HepG2 (cell line): ENCODE results near the gene KIF17. TPM values are rescaled to one million over a fixed set of nuclear protein-coding genes. Genes with fewer than 3 reads are reported as not detected.

Experiments
- BHLHE40 ChIP-seq: IDR thresholded peaks from 2 replicates; pipeline ENCODE4 v1.6.1; 2011; ENCODE audit warnings: low read length, improper control_type of control experiment
- CREM ChIP-seq, 2 experiments: sonication (generic) in 1 of 2; formaldehyde crosslinking in 1 of 2; IDR thresholded peaks; 2 replicates each; pipeline versions ENCODE4 v1.4.0 to v1.6.1; 2016 to 2020; ENCODE audit warnings: antibody characterized with exemption in 1 of 2, mild to moderate bottlenecking in 1 of 2, missing genetic modification reagents in 1 of 2
- DMAP1 ChIP-seq: IDR thresholded peaks from 2 replicates; pipeline ENCODE4 v1.6.1; 2016
- ETV6 ChIP-seq: sonication (generic); formaldehyde crosslinking; conservative IDR thresholded peaks from 2 replicates; pipeline ENCODE4 v1.4.0; 2020; ENCODE audit warnings: missing genetic modification reagents
- GATAD1 ChIP-seq: IDR thresholded peaks from 2 replicates; pipeline ENCODE4 v1.6.1; 2016; ENCODE audit warnings: missing genetic modification reagents, missing compliant biosample characterization
- HOXA3 ChIP-seq: sonication (generic); formaldehyde crosslinking; IDR thresholded peaks from 2 replicates; pipeline ENCODE4 v1.5.0; 2020; ENCODE audit warnings: missing genetic modification reagents
- NCOA1 ChIP-seq: sonication (generic); formaldehyde crosslinking; IDR thresholded peaks from 2 replicates; pipeline ENCODE4 v1.9.0; 2021; ENCODE audit warnings: missing genetic modification reagents
- NFKB2 ChIP-seq: sonication (generic); formaldehyde crosslinking; IDR thresholded peaks from 2 replicates; pipeline ENCODE4 v1.4.0; 2020; ENCODE audit warnings: missing genetic modification reagents, borderline replicate concordance
- NFRKB ChIP-seq: fragments of 450-650 bp; IDR thresholded peaks from 2 replicates; pipeline ENCODE4 v1.6.1; 2017
- PITX1 ChIP-seq: sonication (generic); formaldehyde crosslinking; IDR thresholded peaks from 2 replicates; pipeline ENCODE4 v1.5.1; 2020; ENCODE audit warnings: mild to moderate bottlenecking, missing genetic modification reagents
- SOX5 ChIP-seq: IDR thresholded peaks from 2 replicates; pipeline ENCODE4 v1.6.1; 2016; ENCODE audit warnings: borderline replicate concordance
- SP140L ChIP-seq: sonication (generic); formaldehyde crosslinking; IDR thresholded peaks from 2 replicates; pipeline ENCODE4 v1.4.0; 2020; ENCODE audit warnings: missing genetic modification reagents, borderline replicate concordance
- SUZ12 ChIP-seq: fragments of 150-350 bp; IDR thresholded peaks from 2 replicates; pipeline ENCODE4 v1.6.1; 2014; ENCODE audit warnings: low read depth, low read length
- TRIM24 ChIP-seq: sonication (generic); formaldehyde crosslinking; IDR thresholded peaks from 2 replicates; pipeline ENCODE4 v1.8.0; 2022; ENCODE audit warnings: mild to moderate bottlenecking, missing genetic modification reagents
- WIZ ChIP-seq: sonication (generic); formaldehyde crosslinking; IDR thresholded peaks from 2 replicates; pipeline ENCODE4 v1.5.1; 2020; ENCODE audit warnings: mild to moderate bottlenecking, missing genetic modification reagents
- ZFP36L2 ChIP-seq: sonication (generic); formaldehyde crosslinking; IDR thresholded peaks from 2 replicates; pipeline ENCODE4 v1.4.0; 2020; ENCODE audit warnings: missing genetic modification reagents
- ZNF430 ChIP-seq: sonication (generic); formaldehyde crosslinking; IDR thresholded peaks from 2 replicates; pipeline ENCODE4 v1.9.0; 2021; ENCODE audit warnings: mild to moderate bottlenecking, missing genetic modification reagents
- ZNF432 ChIP-seq: sonication (generic); formaldehyde crosslinking; IDR thresholded peaks from 2 replicates; pipeline ENCODE4 v1.5.0; 2020; ENCODE audit warnings: missing genetic modification reagents, mild to moderate bottlenecking, borderline replicate concordance
- polyA plus RNA-seq, 8 experiments: library from polyadenylated mRNA; depleted of rRNA in 3 of 8; stranded (reverse) in 7 of 8; unstranded in 1 of 8; fragments of >200 nt; fragmentation: Illumina TruSeq in 4 of 8; extraction: Trizol in 4 of 8; gene quantifications; 2 replicates each; pipeline versions ENCODE4 v1.2.1 to v1.2.3, GENCODE V29; 2011 to 2016; ENCODE audit warnings: low read depth in 4 of 8, missing spikeins in 1 of 8, mixed read lengths in 1 of 8; ENCODE audit not compliant: insufficient read depth in 1 of 8
- total RNA-seq, 5 experiments: library from RNA; depleted of rRNA; stranded (reverse); fragments of >200 nt; fragmentation: Illumina TruSeq; extraction: Trizol; gene quantifications; 2 replicates each; pipeline ENCODE4 v1.2.3, GENCODE V29; 2016; ENCODE audit warnings: low read depth in 1 of 5
- TF ChIP-seq, protein P1 (sequence below): sonication (generic); formaldehyde crosslinking; IDR thresholded peaks from 2 replicates; pipeline ENCODE4 v1.4.0; 2020; ENCODE audit warnings: missing genetic modification reagents, borderline replicate concordance
- TF ChIP-seq, protein P2 (sequence below): sonication (generic); formaldehyde crosslinking; IDR thresholded peaks from 2 replicates; pipeline ENCODE4 v1.5.0; 2020; ENCODE audit warnings: missing genetic modification reagents
- TF ChIP-seq, protein P3 (sequence below): sonication (generic); formaldehyde crosslinking; IDR thresholded peaks from 2 replicates; pipeline ENCODE4 v1.5.0; 2020; ENCODE audit warnings: missing genetic modification reagents, mild to moderate bottlenecking, borderline replicate concordance
- TF ChIP-seq, protein P4 (sequence below): sonication (generic); formaldehyde crosslinking; IDR thresholded peaks from 2 replicates; pipeline ENCODE4 v1.8.1; 2023; ENCODE audit warnings: missing genetic modification reagents, inconsistent platforms, borderline replicate concordance
- TF ChIP-seq, protein P5 (sequence below): IDR thresholded peaks from 2 replicates; pipeline ENCODE4 v1.4.0; 2020; ENCODE audit warnings: mild to moderate bottlenecking, missing genetic modification reagents

KIF17 gene
- total and polyA plus RNA-seq, 2 of the 13 experiments (the other 11 are each of a cell fraction or from before 2014, with no cell fraction given): 0.24 to 0.44 TPM

DNA sequence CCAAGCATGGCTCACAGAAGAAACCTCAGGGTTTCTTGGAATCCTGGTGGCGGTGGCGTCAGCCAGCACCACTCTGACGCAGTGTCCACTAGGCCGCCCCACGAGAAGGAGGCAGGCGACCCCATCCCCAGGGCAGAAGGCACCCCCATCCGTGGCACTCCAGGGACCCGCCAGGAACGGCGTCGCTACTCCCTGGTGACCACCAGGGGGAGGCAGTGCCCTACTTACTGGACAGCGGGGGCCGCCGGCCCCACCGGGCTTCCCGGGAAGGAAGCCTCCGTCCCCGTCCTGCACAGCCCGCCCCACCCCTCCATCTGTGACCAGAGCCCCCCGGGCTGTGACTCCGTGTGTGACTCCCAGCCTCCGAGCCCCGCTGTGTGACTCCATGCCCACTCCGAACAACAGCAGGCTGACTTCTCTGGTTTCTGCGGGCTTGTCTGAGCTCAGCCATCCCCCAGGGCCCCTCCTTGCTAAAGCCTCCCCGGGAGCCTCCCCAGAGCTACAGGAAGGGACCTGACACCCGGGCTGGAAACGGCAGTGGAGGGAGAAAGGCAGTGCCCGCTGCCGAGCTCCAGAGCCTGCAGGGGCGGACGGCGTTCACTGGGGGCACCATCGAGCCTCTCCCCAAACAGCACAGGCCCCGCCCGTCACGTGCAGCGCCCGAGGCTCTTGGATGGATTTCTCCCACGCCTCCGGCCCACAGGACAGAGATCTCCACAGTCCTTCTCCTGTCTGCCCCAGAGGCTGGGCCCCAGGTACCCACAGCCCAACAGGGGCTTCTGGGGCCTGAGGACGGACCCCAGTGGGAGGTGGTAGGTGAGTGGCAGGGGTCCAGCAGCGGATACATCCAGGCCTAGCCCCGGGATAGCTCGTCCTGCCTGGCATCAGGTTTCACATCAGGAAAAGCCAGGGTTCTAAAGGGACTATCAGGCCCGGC is 21.1 kb downstream of the KIF17 start (continued):
- TF ChIP-seq PITX1: no peak
- TF ChIP-seq NFKB2 (CRISPR knock-in tag): no peak
- TF ChIP-seq NCOA1 (CRISPR knock-in tag): no peak
- no peak for TF ChIP-seq DMAP1
- no peak for TF ChIP-seq CREM (IDR thresholded peaks at IDR 0.05)
- no peak for TF ChIP-seq CREM (CRISPR knock-in tag; IDR thresholded peaks at IDR 0.05)
- no peak for TF ChIP-seq ZNF430 (CRISPR knock-in tag)
- TF ChIP-seq ZFP36L2: no peak
- no peak for TF ChIP-seq SUZ12
- TF ChIP-seq, protein P1, sequence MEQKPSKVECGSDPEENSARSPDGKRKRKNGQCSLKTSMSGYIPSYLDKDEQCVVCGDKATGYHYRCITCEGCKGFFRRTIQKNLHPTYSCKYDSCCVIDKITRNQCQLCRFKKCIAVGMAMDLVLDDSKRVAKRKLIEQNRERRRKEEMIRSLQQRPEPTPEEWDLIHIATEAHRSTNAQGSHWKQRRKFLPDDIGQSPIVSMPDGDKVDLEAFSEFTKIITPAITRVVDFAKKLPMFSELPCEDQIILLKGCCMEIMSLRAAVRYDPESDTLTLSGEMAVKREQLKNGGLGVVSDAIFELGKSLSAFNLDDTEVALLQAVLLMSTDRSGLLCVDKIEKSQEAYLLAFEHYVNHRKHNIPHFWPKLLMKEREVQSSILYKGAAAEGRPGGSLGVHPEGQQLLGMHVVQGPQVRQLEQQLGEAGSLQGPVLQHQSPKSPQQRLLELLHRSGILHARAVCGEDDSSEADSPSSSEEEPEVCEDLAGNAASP (CRISPR knock-in tag): peak; percentile 26; the same call in 1 of the 2 replicates
- TF ChIP-seq, protein P2, sequence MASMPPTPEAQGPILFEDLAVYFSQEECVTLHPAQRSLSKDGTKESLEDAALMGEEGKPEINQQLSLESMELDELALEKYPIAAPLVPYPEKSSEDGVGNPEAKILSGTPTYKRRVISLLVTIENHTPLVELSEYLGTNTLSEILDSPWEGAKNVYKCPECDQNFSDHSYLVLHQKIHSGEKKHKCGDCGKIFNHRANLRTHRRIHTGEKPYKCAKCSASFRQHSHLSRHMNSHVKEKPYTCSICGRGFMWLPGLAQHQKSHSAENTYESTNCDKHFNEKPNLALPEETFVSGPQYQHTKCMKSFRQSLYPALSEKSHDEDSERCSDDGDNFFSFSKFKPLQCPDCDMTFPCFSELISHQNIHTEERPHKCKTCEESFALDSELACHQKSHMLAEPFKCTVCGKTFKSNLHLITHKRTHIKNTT (CRISPR knock-in tag): 0 out of 2 replicates have a peak, but pooled peaks have one; percentile 24
- no peak for TF ChIP-seq TRIM24 (CRISPR knock-in tag)
- TF ChIP-seq NFRKB: no peak
- peak; percentile 36; the same call in 1 of the 2 replicates for TF ChIP-seq SOX5 (CRISPR knock-in tag)
- TF ChIP-seq WIZ: 0 out of 2 replicates have a peak, but pooled peaks have one; percentile 24
- TF ChIP-seq SP140L (CRISPR knock-in tag): no peak
- peak; percentile 36; the same call in 1 of the 2 replicates for TF ChIP-seq HOXA3
- TF ChIP-seq, protein P3, sequence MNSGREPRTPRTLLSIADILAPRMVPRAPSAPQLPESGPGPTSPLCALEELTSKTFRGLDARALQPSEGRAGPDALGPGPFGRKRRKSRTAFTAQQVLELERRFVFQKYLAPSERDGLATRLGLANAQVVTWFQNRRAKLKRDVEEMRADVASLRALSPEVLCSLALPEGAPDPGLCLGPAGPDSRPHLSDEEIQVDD (CRISPR knock-in tag): no peak
- TF ChIP-seq ZNF432 (CRISPR knock-in tag): no peak
- TF ChIP-seq, protein P4, sequence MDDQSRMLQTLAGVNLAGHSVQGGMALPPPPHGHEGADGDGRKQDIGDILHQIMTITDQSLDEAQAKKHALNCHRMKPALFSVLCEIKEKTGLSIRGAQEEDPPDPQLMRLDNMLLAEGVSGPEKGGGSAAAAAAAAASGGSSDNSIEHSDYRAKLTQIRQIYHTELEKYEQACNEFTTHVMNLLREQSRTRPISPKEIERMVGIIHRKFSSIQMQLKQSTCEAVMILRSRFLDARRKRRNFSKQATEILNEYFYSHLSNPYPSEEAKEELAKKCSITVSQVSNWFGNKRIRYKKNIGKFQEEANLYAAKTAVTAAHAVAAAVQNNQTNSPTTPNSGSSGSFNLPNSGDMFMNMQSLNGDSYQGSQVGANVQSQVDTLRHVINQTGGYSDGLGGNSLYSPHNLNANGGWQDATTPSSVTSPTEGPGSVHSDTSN: no peak
- TF ChIP-seq BHLHE40: peak; percentile 99
- no peak for TF ChIP-seq ETV6
- TF ChIP-seq GATAD1: no peak
- TF ChIP-seq, protein P5, sequence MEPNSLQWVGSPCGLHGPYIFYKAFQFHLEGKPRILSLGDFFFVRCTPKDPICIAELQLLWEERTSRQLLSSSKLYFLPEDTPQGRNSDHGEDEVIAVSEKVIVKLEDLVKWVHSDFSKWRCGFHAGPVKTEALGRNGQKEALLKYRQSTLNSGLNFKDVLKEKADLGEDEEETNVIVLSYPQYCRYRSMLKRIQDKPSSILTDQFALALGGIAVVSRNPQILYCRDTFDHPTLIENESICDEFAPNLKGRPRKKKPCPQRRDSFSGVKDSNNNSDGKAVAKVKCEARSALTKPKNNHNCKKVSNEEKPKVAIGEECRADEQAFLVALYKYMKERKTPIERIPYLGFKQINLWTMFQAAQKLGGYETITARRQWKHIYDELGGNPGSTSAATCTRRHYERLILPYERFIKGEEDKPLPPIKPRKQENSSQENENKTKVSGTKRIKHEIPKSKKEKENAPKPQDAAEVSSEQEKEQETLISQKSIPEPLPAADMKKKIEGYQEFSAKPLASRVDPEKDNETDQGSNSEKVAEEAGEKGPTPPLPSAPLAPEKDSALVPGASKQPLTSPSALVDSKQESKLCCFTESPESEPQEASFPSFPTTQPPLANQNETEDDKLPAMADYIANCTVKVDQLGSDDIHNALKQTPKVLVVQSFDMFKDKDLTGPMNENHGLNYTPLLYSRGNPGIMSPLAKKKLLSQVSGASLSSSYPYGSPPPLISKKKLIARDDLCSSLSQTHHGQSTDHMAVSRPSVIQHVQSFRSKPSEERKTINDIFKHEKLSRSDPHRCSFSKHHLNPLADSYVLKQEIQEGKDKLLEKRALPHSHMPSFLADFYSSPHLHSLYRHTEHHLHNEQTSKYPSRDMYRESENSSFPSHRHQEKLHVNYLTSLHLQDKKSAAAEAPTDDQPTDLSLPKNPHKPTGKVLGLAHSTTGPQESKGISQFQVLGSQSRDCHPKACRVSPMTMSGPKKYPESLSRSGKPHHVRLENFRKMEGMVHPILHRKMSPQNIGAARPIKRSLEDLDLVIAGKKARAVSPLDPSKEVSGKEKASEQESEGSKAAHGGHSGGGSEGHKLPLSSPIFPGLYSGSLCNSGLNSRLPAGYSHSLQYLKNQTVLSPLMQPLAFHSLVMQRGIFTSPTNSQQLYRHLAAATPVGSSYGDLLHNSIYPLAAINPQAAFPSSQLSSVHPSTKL (CRISPR knock-in tag): peak; percentile 22
